A549 (cell line): ENCODE data around the gene GNGT2. TPM values are rescaled to one million over a fixed set of nuclear protein-coding genes. Genes with fewer than 3 reads are reported as not detected.

Experiments used
- ATAC-seq, 2 experiments: fragments of 200-7000 bp in 1 of 2; fragments of >200 bp in 1 of 2; cut with Nextera tagmentation in 1 of 2; cut with Tn5 transposase in 1 of 2; 3 replicates each; pipeline versions ENCODE4 v1.8.0 to v1.9.1; 2018 to 2020; ENCODE audit warnings: mild to moderate bottlenecking in 1 of 2, moderate library complexity in 1 of 2
- CTCF ChIA-PET: fragments of 300-600 bp; sonication (Branson Sonifier 250); formaldehyde crosslinking; extraction: SDS; loops from one replicate; lab custom pipeline; 2021; ENCODE audit warnings: antibody characterized with exemption, inconsistent platforms; lab: Yijun Ruan, JAX
- POLR2A ChIA-PET: fragments of 350-600 bp; formaldehyde crosslinking; extraction: SDS; loops from one replicate; lab custom pipeline; 2021; ENCODE audit warnings: antibody characterized with exemption, inconsistent platforms; lab: Yijun Ruan, JAX
- DNase-seq, 2 experiments: peaks; one replicate each; pipeline versions ENCODE4 v3.0.0 to v3.0.0-alpha.2; 2011 to 2016; ENCODE audit warnings: low read depth in 1 of 2, low spot score in 1 of 2
- FAIRE-seq: peaks from 2 replicates; lab custom pipeline; 2011; peaks lifted over from hg19 to GRCh38; lab: Jason Lieb, UNC
- H3K27ac ChIP-seq, 2 experiments: fragments of >200 bp; sonication (Bioruptor Twin); formaldehyde crosslinking; 3 replicates each; pipeline ENCODE4 v1.5.1; 2016 to 2017
- H3K4me1 ChIP-seq: fragments of >200 bp; sonication (Bioruptor Twin); formaldehyde crosslinking; 3 replicates; pipeline ENCODE4 v1.6.1; 2016
- H3K4me2 ChIP-seq: fragments of >200 bp; sonication (Bioruptor Twin); formaldehyde crosslinking; 3 replicates; pipeline ENCODE4 v1.6.1; 2016
- H3K4me3 ChIP-seq: fragments of >200 bp; sonication (Bioruptor Twin); formaldehyde crosslinking; 3 replicates; pipeline ENCODE4 v1.5.1; 2016
- H3K9me3 ChIP-seq: fragments of >200 bp; sonication (Bioruptor Twin); formaldehyde crosslinking; 3 replicates; pipeline ENCODE4 v1.6.1; 2016
- CBX2 ChIP-seq: fragments of 200-600 bp; sonication (generic); IDR thresholded peaks from 2 replicates; pipeline ENCODE4 v1.6.1; 2016; ENCODE audit warnings: low read depth, mild to moderate bottlenecking, borderline replicate concordance
- CEBPB ChIP-seq, 2 experiments: fragments of >200 bp in 1 of 2; sonication (Bioruptor Twin) in 1 of 2; formaldehyde crosslinking in 1 of 2; IDR thresholded peaks; 2 replicates each; pipeline ENCODE4 v1.6.1; 2012 to 2016
- CHD4 ChIP-seq: fragments of 200-600 bp; sonication (generic); IDR thresholded peaks from 2 replicates; pipeline ENCODE4 v1.6.1; 2016; ENCODE audit warnings: antibody characterized with exemption, mild to moderate bottlenecking, borderline replicate concordance
- EHF ChIP-seq: fragments of 250-450 bp; sonication (Bioruptor Pico); IDR thresholded peaks from 2 replicates; pipeline ENCODE4 v1.5.0; 2020; ENCODE audit warnings: mild to moderate bottlenecking
- EP300 ChIP-seq, 2 experiments: fragments of >200 bp; sonication (Bioruptor Twin); formaldehyde crosslinking; IDR thresholded peaks; 2 replicates in 1 of 2; 3 replicates in 1 of 2; pipeline ENCODE4 v1.6.1; 2016 to 2017
- FOSB ChIP-seq: fragments of 250-450 bp; sonication (Bioruptor Pico); IDR thresholded peaks from 2 replicates; pipeline ENCODE4 v1.5.0; 2020; ENCODE audit warnings: mild to moderate bottlenecking, moderate library complexity
- FOSL2 ChIP-seq, 2 experiments: fragments of 450-650 bp in 1 of 2; fragments of >200 bp in 1 of 2; sonication (Bioruptor Twin) in 1 of 2; formaldehyde crosslinking; IDR thresholded peaks; 2 replicates each; pipeline versions ENCODE4 v1.5.0 to v1.6.1; 2016 to 2020; ENCODE audit warnings: mild to moderate bottlenecking in 1 of 2, moderate library complexity in 1 of 2
- MAFK ChIP-seq: fragments of 450-650 bp; IDR thresholded peaks from 2 replicates; pipeline ENCODE4 v1.6.1; 2014; ENCODE audit not compliant: partially characterized antibody
- NFE2L2 ChIP-seq: fragments of 150-350 bp; conservative IDR thresholded peaks from 2 replicates; pipeline ENCODE4 v1.6.1; 2014; ENCODE audit warnings: low read length
- PHF8 ChIP-seq: fragments of 200-600 bp; sonication (generic); IDR thresholded peaks from 2 replicates; pipeline ENCODE4 v1.6.1; 2016; ENCODE audit warnings: low read depth, mild to moderate bottlenecking, antibody characterized with exemption, moderate library complexity, borderline replicate concordance
- POLR2AphosphoS2 ChIP-seq: conservative IDR thresholded peaks from 2 replicates; pipeline ENCODE4 v1.6.1; 2012; ENCODE audit warnings: low read length, improper control_type of control experiment, inconsistent platforms
- RAD21 ChIP-seq, 2 experiments: fragments of >200 bp in 1 of 2; sonication (Bioruptor Twin) in 1 of 2; formaldehyde crosslinking in 1 of 2; IDR thresholded peaks in 1 of 2; conservative IDR thresholded peaks in 1 of 2; 2 replicates in 1 of 2; 3 replicates in 1 of 2; pipeline ENCODE4 v1.6.1; 2012 to 2018; ENCODE audit warnings: inconsistent platforms in 1 of 2
- RARB ChIP-seq: fragments of 250-450 bp; sonication (Bioruptor Pico); IDR thresholded peaks from 2 replicates; pipeline ENCODE4 v1.8.0; 2021; ENCODE audit warnings: mild to moderate bottlenecking, moderate library complexity
- RFX5 ChIP-seq: fragments of 450-650 bp; IDR thresholded peaks from 2 replicates; pipeline ENCODE4 v1.7.1; 2014; ENCODE audit warnings: antibody characterized with exemption, mild to moderate bottlenecking, moderate library complexity
- SMC3 ChIP-seq: fragments of >200 bp; sonication (Bioruptor Twin); formaldehyde crosslinking; IDR thresholded peaks from 3 replicates; pipeline ENCODE4 v1.6.1; 2018; ENCODE audit warnings: inconsistent platforms
- SREBF2 ChIP-seq: fragments of 450-650 bp; IDR thresholded peaks from 2 replicates; pipeline ENCODE4 v1.6.1; 2014; ENCODE audit warnings: mild to moderate bottlenecking, moderate library complexity
- TP53 ChIP-seq: fragments of 250-450 bp; sonication (Bioruptor Pico); IDR thresholded peaks from 2 replicates; pipeline ENCODE4 v1.5.0; 2021; ENCODE audit warnings: mild to moderate bottlenecking, moderate library complexity
- ZFP36 ChIP-seq: fragments of 450-650 bp; IDR thresholded peaks from 2 replicates; pipeline ENCODE4 v1.6.1; 2014; ENCODE audit warnings: borderline replicate concordance; ENCODE audit not compliant: partially characterized antibody
- WGBS: methylation state at CpG from one replicate; pipeline ENCODE4 v1.1.6; 2017; ENCODE audit errors: missing lambda C conversion rate; 5-methylcytosine and 5-hydroxymethylcytosine counted together
- polyA plus RNA-seq, 4 experiments: library from polyadenylated mRNA; depleted of rRNA in 3 of 4; stranded (reverse); fragments of >200 nt; fragmentation: RNase III in 1 of 4; extraction: RNeasy Plus Mini Kit Qiagen cat#74134 plus additional on column Dnase treatment in 1 of 4; gene quantifications; 2 replicates in 3 of 4; 3 replicates in 1 of 4; pipeline ENCODE4 v1.2.3, GENCODE V29; 2011 to 2017
- TF ChIP-seq, protein P1 (sequence below): fragments of 200-600 bp; sonication (generic); IDR thresholded peaks from 2 replicates; pipeline ENCODE4 v1.6.1; 2016; ENCODE audit warnings: antibody characterized with exemption, mild to moderate bottlenecking, moderate library complexity
- TF ChIP-seq, protein P2 (sequence below): fragments of 450-650 bp; IDR thresholded peaks from 2 replicates; pipeline ENCODE4 v1.6.1; 2014; ENCODE audit warnings: antibody characterized with exemption
- TF ChIP-seq, protein P3 (sequence below): fragments of 250-450 bp; sonication (Bioruptor Pico); IDR thresholded peaks from 2 replicates; pipeline ENCODE4 v1.5.0; 2020; ENCODE audit warnings: low read depth, mild to moderate bottlenecking, moderate library complexity

The GNGT2 gene
- polyA plus RNA-seq, 2 of the 4 experiments (the other 2 are of a cell fraction) = 0.31 TPM; not detected in 1

DNA sequence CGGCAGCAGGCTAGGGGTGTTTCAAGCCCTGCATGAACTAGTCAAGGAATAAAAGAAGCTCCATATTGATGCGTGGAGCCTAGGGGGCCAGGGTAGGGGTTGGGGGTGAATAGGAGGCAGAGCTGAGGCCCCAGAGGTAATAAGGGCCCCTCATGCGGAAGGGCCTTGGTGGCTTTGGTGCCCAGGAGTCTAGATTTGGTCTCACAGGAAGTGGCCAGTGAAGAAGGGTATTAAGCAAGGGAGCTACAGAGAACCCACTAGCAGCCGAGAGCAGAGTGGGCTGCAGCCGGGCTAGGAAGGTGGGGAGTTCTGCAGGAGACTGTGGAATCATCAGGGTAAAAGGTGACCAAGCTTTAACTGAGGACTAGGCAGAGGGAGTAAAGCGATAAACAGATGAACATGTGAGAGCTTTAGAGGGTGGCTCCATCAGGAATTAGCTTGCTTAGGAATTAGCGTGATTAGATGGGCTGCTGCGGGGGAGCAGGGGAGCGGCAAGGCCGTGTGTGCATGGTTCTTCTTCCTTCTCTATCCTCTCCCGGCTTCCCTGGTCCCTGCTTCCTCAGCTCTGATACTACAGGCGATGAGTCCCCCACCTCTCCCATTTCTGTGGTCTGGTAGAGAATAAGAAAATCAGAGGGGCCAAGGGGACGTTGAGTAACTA, 9.8 kb downstream of the GNGT2 start:
- H3K4me2 ChIP-seq = no peak overlapping the region
- ATAC-seq (no peak), DNase-seq (no peak), FAIRE-seq (no peak)
- no peak for TF ChIP-seq RAD21 (conservative IDR thresholded peaks at IDR 0.05 in 1 of 2, IDR thresholded peaks at IDR 0.05 in 1 of 2)
- TF ChIP-seq, protein P1, sequence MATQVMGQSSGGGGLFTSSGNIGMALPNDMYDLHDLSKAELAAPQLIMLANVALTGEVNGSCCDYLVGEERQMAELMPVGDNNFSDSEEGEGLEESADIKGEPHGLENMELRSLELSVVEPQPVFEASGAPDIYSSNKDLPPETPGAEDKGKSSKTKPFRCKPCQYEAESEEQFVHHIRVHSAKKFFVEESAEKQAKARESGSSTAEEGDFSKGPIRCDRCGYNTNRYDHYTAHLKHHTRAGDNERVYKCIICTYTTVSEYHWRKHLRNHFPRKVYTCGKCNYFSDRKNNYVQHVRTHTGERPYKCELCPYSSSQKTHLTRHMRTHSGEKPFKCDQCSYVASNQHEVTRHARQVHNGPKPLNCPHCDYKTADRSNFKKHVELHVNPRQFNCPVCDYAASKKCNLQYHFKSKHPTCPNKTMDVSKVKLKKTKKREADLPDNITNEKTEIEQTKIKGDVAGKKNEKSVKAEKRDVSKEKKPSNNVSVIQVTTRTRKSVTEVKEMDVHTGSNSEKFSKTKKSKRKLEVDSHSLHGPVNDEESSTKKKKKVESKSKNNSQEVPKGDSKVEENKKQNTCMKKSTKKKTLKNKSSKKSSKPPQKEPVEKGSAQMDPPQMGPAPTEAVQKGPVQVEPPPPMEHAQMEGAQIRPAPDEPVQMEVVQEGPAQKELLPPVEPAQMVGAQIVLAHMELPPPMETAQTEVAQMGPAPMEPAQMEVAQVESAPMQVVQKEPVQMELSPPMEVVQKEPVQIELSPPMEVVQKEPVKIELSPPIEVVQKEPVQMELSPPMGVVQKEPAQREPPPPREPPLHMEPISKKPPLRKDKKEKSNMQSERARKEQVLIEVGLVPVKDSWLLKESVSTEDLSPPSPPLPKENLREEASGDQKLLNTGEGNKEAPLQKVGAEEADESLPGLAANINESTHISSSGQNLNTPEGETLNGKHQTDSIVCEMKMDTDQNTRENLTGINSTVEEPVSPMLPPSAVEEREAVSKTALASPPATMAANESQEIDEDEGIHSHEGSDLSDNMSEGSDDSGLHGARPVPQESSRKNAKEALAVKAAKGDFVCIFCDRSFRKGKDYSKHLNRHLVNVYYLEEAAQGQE = no peak
- TF ChIP-seq PHF8 = no peak
- TF ChIP-seq NFE2L2 = no peak
- TF ChIP-seq SREBF2 = no peak
- no peak for TF ChIP-seq MAFK
- TF ChIP-seq FOSB (CRISPR knock-in tag) = no peak
- WGBS = 82% methylated on average over 13 of the region's 13 CpGs
- peaks cover 15% of the 10 kb centered on the region for H3K4me1 ChIP-seq
- CTCF ChIA-PET = interaction anchor here (0.7 to 17.4 kb wide), 9 partner anchors 8 to 564 kb away, joined by 3 to 224 read pairs (median 8); partner anchors contain the start of genes ABI3, GNGT2 and PHOSPHO1
- H3K27ac ChIP-seq = no peak overlapping the region
- no peak overlapping the region for H3K4me3 ChIP-seq
- no peaks in the 10 kb centered on the region for H3K9me3 ChIP-seq
- POLR2A ChIA-PET = no interaction called here

DNA sequence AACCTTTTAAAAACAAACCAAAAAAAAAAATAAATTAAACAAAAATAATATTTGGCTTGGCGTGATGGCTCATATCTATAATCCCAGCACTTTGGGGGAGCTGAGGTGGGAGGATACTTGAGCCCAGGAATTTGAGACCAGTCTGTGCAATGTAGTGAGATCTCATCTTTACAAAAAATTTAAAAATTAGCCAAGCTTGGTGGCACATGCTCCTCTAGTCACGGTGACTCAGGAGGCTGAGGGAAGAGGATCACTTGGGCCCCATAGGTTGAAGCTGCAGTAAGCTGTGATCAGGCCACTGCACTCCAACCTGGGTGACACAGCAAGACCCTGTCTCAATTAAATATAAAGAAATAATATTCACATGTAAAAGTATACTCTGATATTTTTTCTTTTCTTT, 12.2 kb downstream of the GNGT2 start:
- H3K4me3 ChIP-seq = no peak overlapping the region
- ChIA-PET CTCF (interaction anchor here (0.8 to 17.4 kb wide), 9 partner anchors 9 to 384 kb away, joined by 3 to 224 read pairs (median 5); partner anchors contain the start of genes ABI3, GNGT2 and PHOSPHO1), POLR2A (interaction anchor here (0.7 kb wide), 1 partner anchor 110 kb away, joined by 3 read pairs; no protein-coding TSS in a partner anchor)
- H3K4me1 ChIP-seq = peaks cover 20% of the 10 kb centered on the region
- peak overlapping the region; percentile 37 to 67; a peak in 5 of 6 replicates for H3K27ac ChIP-seq
- H3K4me2 ChIP-seq = peak overlapping the region; percentile 6; the same call in 1 of the 3 replicates
- FAIRE-seq (no peak), ATAC-seq (no peak), DNase-seq (peak in 1 of 2 experiments; percentile 23)
- 83% methylated on average over 2 of the region's 2 CpGs for WGBS
- no peaks in the 10 kb centered on the region for H3K9me3 ChIP-seq
- TF ChIP-seq RFX5 = no peak
- TF ChIP-seq CEBPB (IDR thresholded peaks at IDR 0.05) = no peak
- TF ChIP-seq, protein P2, sequence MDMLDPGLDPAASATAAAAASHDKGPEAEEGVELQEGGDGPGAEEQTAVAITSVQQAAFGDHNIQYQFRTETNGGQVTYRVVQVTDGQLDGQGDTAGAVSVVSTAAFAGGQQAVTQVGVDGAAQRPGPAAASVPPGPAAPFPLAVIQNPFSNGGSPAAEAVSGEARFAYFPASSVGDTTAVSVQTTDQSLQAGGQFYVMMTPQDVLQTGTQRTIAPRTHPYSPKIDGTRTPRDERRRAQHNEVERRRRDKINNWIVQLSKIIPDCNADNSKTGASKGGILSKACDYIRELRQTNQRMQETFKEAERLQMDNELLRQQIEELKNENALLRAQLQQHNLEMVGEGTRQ = no peak
- no peak for TF ChIP-seq RARB (CRISPR knock-in tag)
- TF ChIP-seq MAFK = no peak
- TF ChIP-seq, protein P3, sequence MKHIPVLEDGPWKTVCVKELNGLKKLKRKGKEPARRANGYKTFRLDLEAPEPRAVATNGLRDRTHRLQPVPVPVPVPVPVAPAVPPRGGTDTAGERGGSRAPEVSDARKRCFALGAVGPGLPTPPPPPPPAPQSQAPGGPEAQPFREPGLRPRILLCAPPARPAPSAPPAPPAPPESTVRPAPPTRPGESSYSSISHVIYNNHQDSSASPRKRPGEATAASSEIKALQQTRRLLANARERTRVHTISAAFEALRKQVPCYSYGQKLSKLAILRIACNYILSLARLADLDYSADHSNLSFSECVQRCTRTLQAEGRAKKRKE (CRISPR knock-in tag) = no peak
- no peak for TF ChIP-seq CBX2
- TF ChIP-seq TP53 (CRISPR knock-in tag) = no peak
- TF ChIP-seq ZFP36 = no peak
- no peak for TF ChIP-seq CHD4
- TF ChIP-seq EHF (CRISPR knock-in tag) = no peak
- TF ChIP-seq PHF8 = no peak
- TF ChIP-seq FOSL2 (IDR thresholded peaks at IDR 0.05) = no peak
- TF ChIP-seq FOSL2 (CRISPR knock-in tag; IDR thresholded peaks at IDR 0.05) = no peak
- TF ChIP-seq SMC3 = no peak
- TF ChIP-seq EP300 (IDR thresholded peaks at IDR 0.05) = no peak
- no peak for TF ChIP-seq POLR2AphosphoS2
- TF ChIP-seq, all 56 proteins: peak for 0
